MCF 10A (cell line): Measurements from ENCODE around the gene CCDC120. TPM values are rescaled to one million over a fixed set of nuclear protein-coding genes. Genes with fewer than 3 reads are reported as not detected.

Experiments
- BruUV-seq: library from RNA; stranded (reverse); fragments of 400-500 nt; replicated peaks from 2 replicates; lab custom pipeline; 2021; lab: Mats Ljungman, UMichigan
- CTCF ChIA-PET: fragments of 300-600 bp; sonication (Branson Sonifier 250); formaldehyde crosslinking; extraction: SDS; loops from one replicate; lab custom pipeline; 2021; ENCODE audit warnings: antibody characterized with exemption, inconsistent platforms; lab: Yijun Ruan, JAX
- POLR2A ChIA-PET: fragments of 300-600, 350-650 bp; sonication (Branson Sonifier 250); formaldehyde crosslinking; extraction: SDS; loops from one replicate; lab custom pipeline; 2020; ENCODE audit warnings: antibody characterized with exemption, inconsistent platforms; lab: Yijun Ruan, JAX
- DNase-seq: peaks from one replicate; pipeline ENCODE4 v3.0.0-alpha.2; 2018; ENCODE audit not compliant: unreplicated experiment
- H3K27ac Mint-ChIP-seq: one replicate; pipeline ENCODE4 v1.8.0; 2022; ENCODE audit warnings: mild to moderate bottlenecking, low read depth, mixed read lengths; ENCODE audit not compliant: unreplicated experiment
- H3K27me3 Mint-ChIP-seq: one replicate; pipeline ENCODE4 v1.8.0; 2022; ENCODE audit warnings: mixed read lengths; ENCODE audit not compliant: insufficient read depth, unreplicated experiment
- H3K36me3 Mint-ChIP-seq: one replicate; pipeline ENCODE4 v1.8.0; 2022; ENCODE audit warnings: mild to moderate bottlenecking, moderate library complexity, mixed read lengths; ENCODE audit not compliant: insufficient read depth, unreplicated experiment
- H3K4me1 Mint-ChIP-seq: one replicate; pipeline ENCODE4 v1.8.0; 2022; ENCODE audit warnings: mixed read lengths; ENCODE audit not compliant: insufficient read depth, unreplicated experiment
- H3K4me3 Mint-ChIP-seq: one replicate; pipeline ENCODE4 v1.8.0; 2022; ENCODE audit warnings: mild to moderate bottlenecking, moderate library complexity, mixed read lengths; ENCODE audit not compliant: unreplicated experiment
- H3K9me3 Mint-ChIP-seq: one replicate; pipeline ENCODE4 v1.8.0; 2022; ENCODE audit warnings: mixed read lengths; ENCODE audit not compliant: unreplicated experiment
- intact Hi-C: fragments of 100-400 bp; cut with micrococcal nuclease; formaldehyde crosslinking; loops from 2 replicates; pipeline ENCODE4 v1.14.1; 2022
- total RNA-seq: library from RNA; stranded (reverse); gene quantifications from 2 replicates; pipeline ENCODE4 v1.2.3, GENCODE V29; 2022
- TF ChIP-seq, protein P1 (sequence below): fragments of 200-600 bp; IDR thresholded peaks from one replicate; pipeline ENCODE4 v1.8.0; 2022; ENCODE audit warnings: antibody characterized with exemption, mild to moderate bottlenecking; ENCODE audit not compliant: unreplicated experiment

CCDC120 gene
- total RNA-seq, 1 experiment from 2014 or later: 14.4 TPM

DNA sequence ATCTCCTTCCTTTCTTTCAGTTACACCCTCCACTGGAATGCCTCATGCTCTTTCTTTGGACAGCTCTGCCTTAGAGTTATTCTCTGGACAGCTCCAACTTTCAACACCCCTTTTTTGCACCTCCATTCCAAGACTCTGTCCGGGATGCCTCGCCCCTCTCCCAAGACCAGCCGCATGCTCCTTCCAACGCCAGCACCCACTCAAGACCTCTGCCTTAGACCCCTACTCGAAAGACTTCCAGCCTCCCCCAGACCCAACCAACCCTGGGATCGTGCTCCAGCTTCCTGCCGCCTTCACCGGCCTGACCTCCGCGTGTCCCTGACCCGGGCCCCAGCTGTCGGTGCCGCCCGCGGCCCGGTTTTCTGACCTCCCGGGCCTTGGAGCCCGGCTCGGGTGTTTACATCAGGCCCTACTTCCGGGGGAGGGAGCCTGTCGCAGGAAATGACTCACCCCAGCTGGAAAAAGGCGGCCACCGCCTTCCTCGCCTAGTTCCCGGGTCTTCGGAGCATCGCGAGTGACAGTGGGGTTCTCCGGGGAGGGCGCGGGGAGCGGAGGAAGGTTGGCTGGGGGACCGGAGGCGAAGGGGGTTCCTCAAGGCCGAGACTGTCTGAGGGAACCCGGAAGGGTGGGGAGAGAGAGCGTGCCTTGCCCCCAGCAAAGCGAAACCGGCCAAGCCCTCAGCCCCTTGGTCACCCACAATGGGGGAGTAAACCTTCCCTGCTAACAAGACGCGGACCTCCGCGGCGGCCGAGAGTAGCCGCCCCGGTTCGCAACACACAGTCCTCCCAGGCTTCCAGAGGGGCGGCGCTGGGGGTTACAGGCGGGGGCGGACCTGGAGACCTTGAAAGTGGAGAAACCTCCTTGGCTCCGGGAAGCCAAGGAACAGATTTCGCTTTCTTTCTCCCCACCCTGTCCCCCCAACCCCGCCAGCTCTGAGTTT, 21.0 kb downstream of the CCDC120 start, which contains the start of gene WDR45:
Gene WDR45, minus strand, starts transcription at position 399 of the 940 bp plus-strand sequence. CDS start 1,792 bp downstream, outside the sequence.
- Mint-ChIP-seq H3K4me3 (peak within 1 kb of the TSS; percentile 86), H3K27me3 (no peaks in the 10 kb centered on the region), H3K36me3 (peaks cover 15% of the 10 kb centered on the region), H3K9me3 (no peaks in the 10 kb centered on the region), H3K27ac (peak within 1 kb of the TSS; percentile 88), H3K4me1 (peaks cover 5% of the 10 kb centered on the region)
- BruUV-seq: TSS peak; percentile 88
- POLR2A ChIA-PET: interaction anchor here (0.6 to 2.2 kb wide), 15 partner anchors 10 to 585 kb away, joined by 3 to 14 read pairs (median 5); partner anchors contain the start of genes CCDC120, GRIPAP1, OTUD5 and SUV39H1
- peak; percentile 68 for DNase-seq
- intact Hi-C loops: no loop called here
- CTCF ChIA-PET: interaction anchor here (0.6 to 1.2 kb wide), 5 partner anchors 30 to 485 kb away, joined by 3 to 7 read pairs (median 3); no protein-coding TSS in a partner anchor
- TF ChIP-seq, protein P1, sequence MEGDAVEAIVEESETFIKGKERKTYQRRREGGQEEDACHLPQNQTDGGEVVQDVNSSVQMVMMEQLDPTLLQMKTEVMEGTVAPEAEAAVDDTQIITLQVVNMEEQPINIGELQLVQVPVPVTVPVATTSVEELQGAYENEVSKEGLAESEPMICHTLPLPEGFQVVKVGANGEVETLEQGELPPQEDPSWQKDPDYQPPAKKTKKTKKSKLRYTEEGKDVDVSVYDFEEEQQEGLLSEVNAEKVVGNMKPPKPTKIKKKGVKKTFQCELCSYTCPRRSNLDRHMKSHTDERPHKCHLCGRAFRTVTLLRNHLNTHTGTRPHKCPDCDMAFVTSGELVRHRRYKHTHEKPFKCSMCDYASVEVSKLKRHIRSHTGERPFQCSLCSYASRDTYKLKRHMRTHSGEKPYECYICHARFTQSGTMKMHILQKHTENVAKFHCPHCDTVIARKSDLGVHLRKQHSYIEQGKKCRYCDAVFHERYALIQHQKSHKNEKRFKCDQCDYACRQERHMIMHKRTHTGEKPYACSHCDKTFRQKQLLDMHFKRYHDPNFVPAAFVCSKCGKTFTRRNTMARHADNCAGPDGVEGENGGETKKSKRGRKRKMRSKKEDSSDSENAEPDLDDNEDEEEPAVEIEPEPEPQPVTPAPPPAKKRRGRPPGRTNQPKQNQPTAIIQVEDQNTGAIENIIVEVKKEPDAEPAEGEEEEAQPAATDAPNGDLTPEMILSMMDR: no peak

DNA sequence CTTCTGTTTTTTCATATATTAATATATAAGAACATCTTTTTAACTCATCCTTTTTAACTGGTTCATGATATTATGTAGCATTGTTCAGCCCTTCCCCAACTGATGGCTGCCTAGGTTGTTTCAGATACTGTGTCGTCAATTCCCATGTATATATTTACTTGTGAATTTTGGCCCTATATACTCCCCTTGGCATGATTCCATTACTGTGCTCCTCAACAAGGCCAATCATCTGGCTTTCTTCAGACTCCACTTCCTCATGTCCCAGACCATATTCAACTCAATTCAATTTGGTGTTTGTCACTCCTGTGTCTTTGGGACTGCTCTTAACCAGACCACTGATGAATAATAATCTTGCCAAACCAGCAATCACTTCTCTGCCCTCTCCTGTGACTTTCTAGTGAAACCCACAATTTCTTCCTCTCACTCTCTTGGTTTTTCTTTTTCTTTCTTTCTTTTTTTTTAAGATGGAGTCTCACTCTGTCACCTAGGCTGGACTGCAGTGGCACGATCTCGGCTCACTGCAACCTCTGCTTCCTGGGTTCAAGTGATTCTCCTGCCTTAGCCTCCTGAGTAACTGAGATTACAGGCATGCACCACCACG, 23.6 kb downstream of the CCDC120 start:
- H3K9me3 Mint-ChIP-seq: no peaks in the 10 kb centered on the region
- H3K4me3 Mint-ChIP-seq: no peak overlapping the region
- peaks cover 13% of the 10 kb centered on the region for H3K36me3 Mint-ChIP-seq
- ChIA-PET POLR2A (no interaction called here), CTCF (interaction anchor here (0.6 kb wide), 1 partner anchor 128 kb away, joined by 3 read pairs; no protein-coding TSS in a partner anchor)
- intact Hi-C loops: no loop called here
- H3K4me1 Mint-ChIP-seq: peaks cover 5% of the 10 kb centered on the region
- no TSS peak for BruUV-seq
- TF ChIP-seq, protein P1: no peak
- H3K27me3 Mint-ChIP-seq: no peaks in the 10 kb centered on the region
- no peak overlapping the region for H3K27ac Mint-ChIP-seq
- no peak for DNase-seq

DNA sequence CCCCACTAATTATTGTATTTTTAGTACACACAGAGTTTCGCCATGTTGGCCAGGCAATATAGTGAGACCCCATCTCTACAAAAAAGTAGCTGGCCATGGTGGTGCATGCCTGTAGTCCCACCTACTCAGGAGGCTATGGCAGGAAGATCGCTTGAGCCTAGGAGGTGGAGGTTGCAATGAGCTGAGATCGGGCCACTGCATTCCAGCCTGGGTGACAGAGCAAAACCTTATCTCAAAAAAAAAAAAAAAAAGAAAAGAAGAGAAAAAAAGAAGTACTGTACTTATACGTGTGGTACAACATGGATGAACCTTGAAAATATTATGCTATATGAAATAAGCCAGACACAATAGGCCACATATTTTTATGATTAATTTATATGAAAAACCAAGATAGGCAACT, 30.8 kb downstream of the CCDC120 start:
- Mint-ChIP-seq H3K27ac (no peak overlapping the region), H3K4me1 (no peaks in the 10 kb centered on the region), H3K4me3 (no peak overlapping the region), H3K9me3 (no peaks in the 10 kb centered on the region), H3K36me3 (peaks cover 5% of the 10 kb centered on the region), H3K27me3 (no peaks in the 10 kb centered on the region)
- TF ChIP-seq, protein P1: no peak
- no TSS peak for BruUV-seq
- ChIA-PET CTCF (no interaction called here), POLR2A (interaction anchor here (1.9 kb wide), 1 partner anchor 9 kb away, joined by 6 read pairs; no protein-coding TSS in a partner anchor)
- no peak for DNase-seq
- intact Hi-C loops: no loop called here

DNA sequence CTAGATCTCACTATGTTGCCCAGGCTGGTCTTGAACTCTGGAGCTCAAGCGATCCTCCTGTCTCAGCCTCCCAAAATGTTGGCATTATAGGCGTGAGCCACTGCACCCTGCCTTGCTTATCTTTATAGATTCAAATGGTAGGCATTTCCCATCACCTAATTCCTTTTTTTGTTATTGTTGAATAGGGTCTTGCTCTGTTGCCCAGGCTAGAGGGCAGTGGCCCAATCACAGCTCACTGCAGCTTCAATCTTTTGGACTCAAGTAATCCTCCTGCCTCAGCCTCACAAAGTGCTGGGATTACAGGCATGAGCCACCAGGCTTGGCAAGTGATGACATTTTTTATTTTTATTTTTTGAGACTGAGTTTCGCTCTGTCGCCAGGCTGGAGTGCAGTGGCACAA, 37.6 kb downstream of the CCDC120 start:
- ChIA-PET CTCF (interaction anchor here (0.7 to 1.5 kb wide), 4 partner anchors 9 to 73 kb away, joined by 3 to 4 read pairs (median 3); no protein-coding TSS in a partner anchor), POLR2A (interaction anchor here (1.0 kb wide), 1 partner anchor 57 kb away, joined by 4 read pairs; no protein-coding TSS in a partner anchor)
- TF ChIP-seq, protein P1: no peak
- intact Hi-C loops: no loop called here
- no peaks in the 10 kb centered on the region for H3K9me3 Mint-ChIP-seq
- H3K4me3 Mint-ChIP-seq: no peak overlapping the region
- no peak overlapping the region for H3K27ac Mint-ChIP-seq
- no peaks in the 10 kb centered on the region for H3K36me3 Mint-ChIP-seq
- H3K4me1 Mint-ChIP-seq: no peaks in the 10 kb centered on the region
- DNase-seq: no peak
- H3K27me3 Mint-ChIP-seq: no peaks in the 10 kb centered on the region
- no TSS peak for BruUV-seq
